SK-N-SH (cell line): ENCODE results near the gene ASIC4. TPM values are rescaled to one million over a fixed set of nuclear protein-coding genes. Genes with fewer than 3 reads are reported as not detected.

Experiments used
- CTCF ChIA-PET: fragments of 300-600, 350-600 bp; formaldehyde crosslinking; extraction: SDS; loops from one replicate; lab custom pipeline; 2021; lab: Yijun Ruan, JAX
- POLR2A ChIA-PET: fragments of 350-600 bp; sonication (Branson Sonifier 250); formaldehyde crosslinking; extraction: SDS; loops from one replicate; lab custom pipeline; 2020; ENCODE audit warnings: antibody characterized with exemption, inconsistent platforms; lab: Yijun Ruan, JAX
- DNase-seq: peaks from one replicate; pipeline ENCODE4 v3.0.0; 2012
- H2AFZ ChIP-seq: fragments of 200-600 bp; sonication (generic); 2 replicates; pipeline ENCODE4 v1.8.1; 2016; ENCODE audit warnings: antibody characterized with exemption, mild to moderate bottlenecking, low read depth
- H3F3A ChIP-seq: fragments of 200-600 bp; sonication (generic); replicated peaks from 2 replicates; pipeline ENCODE3; 2016; ENCODE audit warnings: antibody characterized with exemption, mild to moderate bottlenecking; ENCODE audit not compliant: insufficient read depth
- H3K27ac ChIP-seq, 2 experiments: fragments of 200-500 bp in 1 of 2; fragments of 200-600 bp in 1 of 2; sonication (Bioruptor generic) in 1 of 2; sonication (generic), shearing (Covaris generic) in 1 of 2; 2 replicates each; pipeline versions ENCODE4 v1.5.1 to v1.6.1; 2014 to 2016; ENCODE audit warnings: low read depth in 2 of 2, inconsistent platforms in 1 of 2, low read length in 1 of 2, mild to moderate bottlenecking in 1 of 2, mixed read lengths in 1 of 2
- H3K27me3 ChIP-seq: fragments of 200-600 bp; sonication (generic), shearing (Covaris generic); 2 replicates; pipeline ENCODE4 v1.6.1; 2016; ENCODE audit warnings: mixed run types; ENCODE audit not compliant: insufficient read depth
- H3K36me3 ChIP-seq, 2 experiments: fragments of 200-500 bp in 1 of 2; fragments of 200-600 bp in 1 of 2; sonication (Bioruptor generic) in 1 of 2; sonication (generic) in 1 of 2; replicated peaks in 1 of 2; 2 replicates each; pipeline versions ENCODE3 to v1.5.1; 2014 to 2016; ENCODE audit warnings: low read length in 1 of 2, mild to moderate bottlenecking in 1 of 2; ENCODE audit not compliant: insufficient read depth in 2 of 2, control insufficient read depth in 1 of 2
- H3K4me1 ChIP-seq, 2 experiments: fragments of 200-500 bp in 1 of 2; fragments of 200-600 bp in 1 of 2; sonication (Bioruptor generic) in 1 of 2; sonication (generic), shearing (Covaris generic) in 1 of 2; 2 replicates each; pipeline versions ENCODE4 v1.5.1 to v1.6.1; 2014 to 2016; ENCODE audit warnings: low read depth in 1 of 2, low read length in 1 of 2, mixed run types in 1 of 2; ENCODE audit not compliant: insufficient read depth in 2 of 2, control insufficient read depth in 1 of 2
- H3K4me2 ChIP-seq: fragments of 200-600 bp; sonication (generic), shearing (Covaris generic); 2 replicates; pipeline ENCODE4 v1.6.1; 2017; ENCODE audit warnings: mixed run types
- H3K4me3 ChIP-seq, 2 experiments: fragments of 200-500 bp in 1 of 2; fragments of 200-600 bp in 1 of 2; sonication (Bioruptor generic) in 1 of 2; sonication (generic), shearing (Covaris generic) in 1 of 2; 2 replicates each; pipeline versions ENCODE4 v1.5.1 to v1.8.1; 2014 to 2016; ENCODE audit warnings: low read depth in 2 of 2, inconsistent platforms in 1 of 2, low read length in 1 of 2, mild to moderate bottlenecking in 1 of 2, mixed read lengths in 1 of 2, moderate library complexity in 1 of 2
- H3K79me2 ChIP-seq: fragments of 200-600 bp; sonication (generic); 2 replicates; pipeline ENCODE4 v1.8.1; 2017; ENCODE audit warnings: mild to moderate bottlenecking; ENCODE audit not compliant: insufficient read depth
- H3K9ac ChIP-seq: fragments of 200-600 bp; sonication (generic); 2 replicates; pipeline ENCODE4 v1.6.1; 2017; ENCODE audit warnings: mixed run types
- H3K9me2 ChIP-seq: fragments of 200-600 bp; sonication (generic); 2 replicates; pipeline ENCODE4 v1.6.1; 2017; ENCODE audit warnings: mixed run types
- H3K9me3 ChIP-seq: fragments of 200-600 bp; sonication (generic); 2 replicates; pipeline ENCODE4 v1.6.1; 2017; ENCODE audit warnings: mixed run types, mild to moderate bottlenecking, moderate library complexity
- H4K20me1 ChIP-seq: fragments of 200-600 bp; sonication (generic); 2 replicates; pipeline ENCODE4 v1.6.1; 2017; ENCODE audit warnings: mild to moderate bottlenecking, mixed run types; ENCODE audit not compliant: insufficient read depth
- EP300 ChIP-seq, 2 experiments: IDR thresholded peaks; 2 replicates each; pipeline versions ENCODE4 v1.4.0 to v1.6.1; 2012; ENCODE audit warnings: borderline replicate concordance in 1 of 2, low read depth in 1 of 2, low read length in 1 of 2
- FOSL2 ChIP-seq: IDR thresholded peaks from 2 replicates; pipeline ENCODE4 v1.4.0; 2012; ENCODE audit warnings: low read depth, mild to moderate bottlenecking, moderate library complexity, borderline replicate concordance
- FOXJ3 ChIP-seq: sonication (generic); formaldehyde crosslinking; IDR thresholded peaks from 2 replicates; pipeline ENCODE4 v1.5.1; 2020; ENCODE audit warnings: mild to moderate bottlenecking, missing genetic modification reagents
- FOXM1 ChIP-seq: IDR thresholded peaks from 2 replicates; pipeline ENCODE4 v1.4.0; 2012; ENCODE audit warnings: low read depth, mild to moderate bottlenecking
- MAX ChIP-seq: IDR thresholded peaks from 2 replicates; pipeline ENCODE4 v1.4.0; 2012; ENCODE audit warnings: low read depth
- MXI1 ChIP-seq: IDR thresholded peaks from 2 replicates; pipeline ENCODE4 v1.6.1; 2012; ENCODE audit warnings: mild to moderate bottlenecking, low read depth, low read length, improper control_type of control experiment
- NFIC ChIP-seq: IDR thresholded peaks from 2 replicates; pipeline ENCODE4 v1.4.0; 2012; ENCODE audit warnings: borderline replicate concordance
- PBX3 ChIP-seq: IDR thresholded peaks from 2 replicates; pipeline ENCODE4; 2012
- RCOR1 ChIP-seq: fragments of 150-350 bp; IDR thresholded peaks from 2 replicates; pipeline ENCODE4 v1.6.1; 2017; ENCODE audit warnings: antibody characterized with exemption, low read length
- RXRA ChIP-seq: IDR thresholded peaks from 2 replicates; pipeline ENCODE4 v1.4.0; 2012; ENCODE audit warnings: low read depth, mild to moderate bottlenecking, borderline replicate concordance
- TEAD4 ChIP-seq: IDR thresholded peaks from 2 replicates; pipeline ENCODE4 v1.4.0; 2012; ENCODE audit warnings: mild to moderate bottlenecking, borderline replicate concordance; ENCODE audit not compliant: insufficient read depth
- YY1 ChIP-seq: IDR thresholded peaks from 2 replicates; pipeline ENCODE4 v1.4.0; 2012; ENCODE audit warnings: low read depth, mild to moderate bottlenecking
- ZBTB33 ChIP-seq: IDR thresholded peaks from 2 replicates; pipeline ENCODE4 v1.4.0; 2012; ENCODE audit warnings: low read depth, borderline replicate concordance
- WGBS: methylation state at CpG from one replicate; pipeline ENCODE4 v1.1.6; 2017; ENCODE audit warnings: low lambda C conversion rate; 5-methylcytosine and 5-hydroxymethylcytosine counted together
- polyA plus RNA-seq, 3 experiments: library from polyadenylated mRNA; depleted of rRNA; stranded (reverse); fragments of >200 nt; gene quantifications; 2 replicates each; pipeline ENCODE4 v1.2.3, GENCODE V29; 2012

Gene ASIC4
- polyA plus RNA-seq, 1 of the 3 experiments (the other 2 are of a cell fraction) = 0.05 TPM

GRCh38 chr2:219571311-219572236 lies 57.3 kb downstream of the ASIC4 start, which contains the start of gene OBSL1 (continued):
- TF ChIP-seq ZBTB33 (no peak), MXI1 (0 out of 2 replicates have a peak, but pooled peaks have one; percentile 17), TEAD4 (no peak), FOSL2 (no peak), EP300 (IDR thresholded peaks at IDR 0.05; ENCODE audit: borderline replicate concordance in 1 of 2, low read depth in 1 of 2, low read length in 1 of 2) (peak in 1 of 2 experiments; percentile 55; a peak in 1 of 4 replicates), MAX (0 out of 2 replicates have a peak, but pooled peaks have one; percentile 31), RXRA (no peak), PBX3 (no peak), RCOR1 (no peak), YY1 (no peak), NFIC (0 out of 2 replicates have a peak, but pooled peaks have one; percentile 7), FOXM1 (no peak)
- TF ChIP-seq, all 33 proteins: peak for 12

GRCh38 chr2:219572237-219573001 lies 58.1 kb downstream of the ASIC4 start, which contains the start of gene INHA:
Gene INHA (plus strand): TSS chr2:219572310. CDS start chr2:219572375, 65 bp downstream.
- peak within 1 kb of the TSS; percentile 97 for H2AFZ ChIP-seq
- H4K20me1 ChIP-seq = no peaks in the 10 kb centered on the region
- CTCF ChIA-PET = interaction anchor here (1.7 to 5.5 kb wide), 3 partner anchors 12 to 71 kb away, joined by 13 to 48 read pairs (median 13); partner anchors contain the start of gene STK11IP
- H3K27ac ChIP-seq = peak within 1 kb of the TSS; percentile 36 to 76
- H3K4me1 ChIP-seq = peaks cover 3 to 21% of the 10 kb centered on the region in 2 experiments; a peak in 1 of 4 replicates
- POLR2A ChIA-PET = interaction anchor here (1.9 to 3.8 kb wide), 4 partner anchors 20 to 46 kb away, joined by 9 to 56 read pairs (median 18); partner anchors contain the start of genes CHPF, STK11IP and TMEM198
- peak within 1 kb of the TSS; percentile 65 to 82 for H3K4me3 ChIP-seq
- peaks cover 6 to 15% of the 10 kb centered on the region in 2 experiments for H3K36me3 ChIP-seq
- H3F3A ChIP-seq = peaks cover 6% of the 10 kb centered on the region
- no peaks in the 10 kb centered on the region for H3K9me2 ChIP-seq
- H3K79me2 ChIP-seq = peaks cover 4% of the 10 kb centered on the region; the same call in 1 of the 2 replicates
- DNase-seq = no peak
- H3K4me2 ChIP-seq = peak within 1 kb of the TSS; percentile 81
- peak within 1 kb of the TSS; percentile 69 for H3K9ac ChIP-seq
- H3K9me3 ChIP-seq = no peaks in the 10 kb centered on the region
- TF ChIP-seq FOSL2 (no peak), FOXJ3 (0 out of 2 replicates have a peak, but pooled peaks have one; percentile 4)
- H3K27me3 ChIP-seq = no peaks in the 10 kb centered on the region; the same call in 1 of the 2 replicates
- WGBS = 94% methylated on average over 8 of the region's 13 CpGs
